Ascending aorta (tissue), 2 donors: ENCODE results near the gene RHOB. TPM values are rescaled to one million over a fixed set of nuclear protein-coding genes. Genes with fewer than 3 reads are reported as not detected.
A peak's percentile ranks its signal among the peaks of the same experiment; 100 is the strongest.

Experiments
- DNase-seq, 2 donors: peaks; one replicate each; pipeline ENCODE4 v3.0.0-alpha.2; 2019; ENCODE audit warnings: low spot score in 2 of 2
- H3K27ac ChIP-seq, 2 donors: fragments of 200-600 bp; sonication (generic); one replicate each; pipeline ENCODE4 v1.5.1; 2016 to 2017; ENCODE audit warnings: mild to moderate bottlenecking in 1 of 2
- H3K27me3 ChIP-seq: fragments of 200-600 bp; sonication (generic); one replicate; pipeline ENCODE4 v1.5.1; 2017
- H3K36me3 ChIP-seq, 2 donors: fragments of 200-600 bp; sonication (generic); one replicate each; pipeline ENCODE4 v1.5.1; 2016
- H3K4me1 ChIP-seq, 2 donors: fragments of 200-600 bp; sonication (generic); one replicate each; pipeline ENCODE4 v1.5.1; 2016 to 2017; ENCODE audit warnings: mild to moderate bottlenecking in 1 of 2
- H3K4me3 ChIP-seq, 2 donors: fragments of 200-600 bp; sonication (generic); one replicate each; pipeline ENCODE4 v1.5.1; 2016 to 2017; ENCODE audit warnings: mild to moderate bottlenecking in 1 of 2
- H3K9me3 ChIP-seq, 2 donors: fragments of 200-600 bp; sonication (generic); one replicate each; pipeline ENCODE4 v1.5.1; 2016
- CTCF ChIP-seq, 3 experiments: fragments of 200-600 bp in 2 of 3; fragments of 450-650 bp in 1 of 3; sonication (generic) in 2 of 3; IDR thresholded peaks; one replicate each; pipeline ENCODE4 v1.5.1; 2016 to 2019; ENCODE audit warnings: antibody characterized with exemption in 3 of 3, mild to moderate bottlenecking in 1 of 3, moderate library complexity in 1 of 3
- intact Hi-C: fragments of 100-400 bp; cut with DNase I; formaldehyde crosslinking; loops from one replicate; pipeline ENCODE4 v1.15.1; 2023
- total RNA-seq: library from RNA; depleted of rRNA; stranded (reverse); fragments of >200 nt; gene quantifications from one replicate; pipeline ENCODE4 v1.1.0, GENCODE V29; 2016

The RHOB gene
- total RNA-seq, 1 donor from 2014 or later, result 3,143 TPM

- H3K4me3 ChIP-seq, result no peak overlapping the region
- no peaks in the 10 kb centered on the region for H3K27me3 ChIP-seq
- no peaks in the 10 kb centered on the region for H3K9me3 ChIP-seq
- intact Hi-C loops, result loop anchor here (2.0 kb wide), 1 partner anchor 73 kb away; the partner anchor contains the start of gene PUM2
- TF ChIP-seq CTCF (IDR thresholded peaks at IDR 0.05), result no peak
- H3K4me1 ChIP-seq, result peaks cover 16 to 29% of the 10 kb centered on the region in 2 donors
- H3K27ac ChIP-seq, result no peak overlapping the region
- DNase-seq, result peak in 1 of 2 donors; percentile 46
- no peaks in the 10 kb centered on the region for H3K36me3 ChIP-seq
Observed at GRCh38 chr2:20423359-20423758, 23.5 kb upstream of the RHOB start.

GRCh38 chr2:20423847-20424246, 23.0 kb upstream of the RHOB start:
- no peaks in the 10 kb centered on the region for H3K27me3 ChIP-seq
- H3K36me3 ChIP-seq, result no peaks in the 10 kb centered on the region
- H3K4me1 ChIP-seq, result peaks cover 16 to 24% of the 10 kb centered on the region in 2 donors
- DNase-seq, result peak in 1 of 2 donors; percentile 59
- no peaks in the 10 kb centered on the region for H3K9me3 ChIP-seq
- intact Hi-C loops, result loop anchor here (2.0 kb wide), 1 partner anchor 73 kb away; the partner anchor contains the start of gene PUM2
- no peak overlapping the region for H3K4me3 ChIP-seq
- peak overlapping the region; percentile 32 to 43 for H3K27ac ChIP-seq
- no peak for TF ChIP-seq CTCF (IDR thresholded peaks at IDR 0.05)

GRCh38 chr2:20424300-20425290, 22.3 kb upstream of the RHOB start:
- Histone ChIP-seq H3K27me3 (no peaks in the 10 kb centered on the region), H3K36me3 (no peaks in the 10 kb centered on the region), H3K27ac (peak overlapping the region; percentile 32 to 43), H3K4me3 (no peak overlapping the region), H3K4me1 (peaks cover 16 to 19% of the 10 kb centered on the region in 2 donors), H3K9me3 (no peaks in the 10 kb centered on the region)
- intact Hi-C loops, result loop anchor here (5.0 kb wide), 1 partner anchor 42 kb away; no protein-coding TSS in a partner anchor
- TF ChIP-seq CTCF (IDR thresholded peaks at IDR 0.05), result no peak
- peak in 1 of 2 donors; percentile 79 for DNase-seq

GRCh38 chr2:20425371-20425881, 21.4 kb upstream of the RHOB start:
- no peak overlapping the region for H3K4me3 ChIP-seq
- intact Hi-C loops, result loop anchor here (5.0 kb wide), 1 partner anchor 43 kb away; no protein-coding TSS in a partner anchor
- no peak for TF ChIP-seq CTCF (IDR thresholded peaks at IDR 0.05)
- H3K27ac ChIP-seq, result no peak overlapping the region
- H3K9me3 ChIP-seq, result no peaks in the 10 kb centered on the region
- H3K36me3 ChIP-seq, result no peaks in the 10 kb centered on the region
- H3K27me3 ChIP-seq, result no peaks in the 10 kb centered on the region
- DNase-seq, result no peak
- H3K4me1 ChIP-seq, result peaks cover 16 to 19% of the 10 kb centered on the region in 2 donors

GRCh38 chr2:20425884-20426283, 21.0 kb upstream of the RHOB start:
- intact Hi-C loops, result loop anchor here (5.0 kb wide), 1 partner anchor 44 kb away; no protein-coding TSS in a partner anchor
- no peak overlapping the region for H3K4me3 ChIP-seq
- no peaks in the 10 kb centered on the region for H3K9me3 ChIP-seq
- H3K27me3 ChIP-seq, result no peaks in the 10 kb centered on the region
- TF ChIP-seq CTCF (IDR thresholded peaks at IDR 0.05), result no peak
- H3K36me3 ChIP-seq, result no peaks in the 10 kb centered on the region
- peaks cover 16% of the 10 kb centered on the region in 2 donors for H3K4me1 ChIP-seq
- no peak for DNase-seq
- no peak overlapping the region for H3K27ac ChIP-seq
